ENCODE measurements around the gene SLC19A2. TPM values are rescaled to one million over a fixed set of nuclear protein-coding genes. Genes with fewer than 3 reads are reported as not detected.

The SLC19A2 gene
- total RNA-seq, 1 experiment from 2014 or later, result 12.8 TPM

- Histone ChIP-seq H3K27ac (ENCODE audit: insufficient read length, low read depth, low read length) (no peak overlapping the region), H3T11ph (ENCODE audit: low read length) (no peak overlapping the region), H3K79me2 (ENCODE audit: insufficient read depth, low read length) (no peaks in the 10 kb centered on the region), H3K4ac (ENCODE audit: low read depth, low read length) (no peak overlapping the region), H2BK20ac (ENCODE audit: low read depth, low read length, poor library complexity, severe bottlenecking) (no peak overlapping the region), H4K8ac (replicated peaks; ENCODE audit: insufficient read length, low read depth, low read length) (no peak overlapping the region), H2AFZ (ENCODE audit: low read length) (no peak overlapping the region), H2BK15ac (ENCODE audit: low read depth, low read length) (no peak overlapping the region), H3K79me1 (ENCODE audit: insufficient read depth, low read depth, low read length, poor library complexity, severe bottlenecking) (no peaks in the 10 kb centered on the region), H3K4me2 (ENCODE audit: insufficient read depth, insufficient read length, low read length) (no peak overlapping the region), H3K14ac (ENCODE audit: insufficient read depth, low read length) (no peak overlapping the region), H2BK12ac (ENCODE audit: insufficient read length, low read depth, low read length) (no peak overlapping the region), H4K20me1 (ENCODE audit: control insufficient read depth, insufficient read depth, insufficient read length) (no peaks in the 10 kb centered on the region), H3K18ac (ENCODE audit: insufficient read length, low read depth, low read length) (no peak overlapping the region), H4K91ac (ENCODE audit: insufficient read length, low read depth, low read length) (no peak overlapping the region), H3K27me3 (ENCODE audit: insufficient read depth, low read length) (no peaks in the 10 kb centered on the region), H3K23ac (ENCODE audit: insufficient read length, low read depth, low read length) (no peak overlapping the region), H2AK5ac (ENCODE audit: insufficient read length, low read length) (no peak overlapping the region), H3K56ac (ENCODE audit: insufficient read length, low read depth, low read length) (no peak overlapping the region), H2BK120ac (ENCODE audit: low read depth, low read length, poor library complexity, severe bottlenecking) (no peak overlapping the region), H2BK5ac (ENCODE audit: insufficient read length, low read length) (no peak overlapping the region), H4K5ac (ENCODE audit: insufficient read length, low read depth, low read length) (no peak overlapping the region), H3K23me2 (ENCODE audit: insufficient read length, low read depth, low read length, poor library complexity, severe bottlenecking) (no peaks in the 10 kb centered on the region), H3K9ac (ENCODE audit: extremely low read depth, insufficient read length, low read length) (no peak overlapping the region), H3K4me1 (ENCODE audit: insufficient read depth, low read length) (no peaks in the 10 kb centered on the region), H3K9me3 (ENCODE audit: control insufficient read depth, low read depth, low read length) (no peaks in the 10 kb centered on the region)
- no peak for TF ChIP-seq CTCF (conservative IDR thresholded peaks at IDR 0.05)
- WGBS (ENCODE audit: extremely low coverage, insufficient read length, low lambda C conversion rate), result no CpG with 5 or more reads among the region's 2 CpGs
- H3K4me3 Mint-ChIP-seq, result no peak overlapping the region
- peaks cover 0 to 6% of the 10 kb centered on the region in 2 experiments; a peak in 2 of 5 replicates for H3K9me3 Mint-ChIP-seq
- H3K27ac Mint-ChIP-seq, result no peak overlapping the region
- no peaks in the 10 kb centered on the region; the same call in 1 of the 2 replicates for H3K27me3 Mint-ChIP-seq (ENCODE audit: low read depth)
- H3K36me3 Mint-ChIP-seq (ENCODE audit: insufficient read depth in 1 of 3, low read depth in 3 of 3), result peaks cover 0 to 2% (median 0%) of the 10 kb centered on the region in 3 experiments; a peak in 1 of 7 replicates
- no peaks in the 10 kb centered on the region for H3K4me1 Mint-ChIP-seq
- DNase-seq, result no peak
Measured at GRCh38 chr1:169414952-169415351, 70.8 kb downstream of the SLC19A2 start.

Other genes with a start within 250 kb of the SLC19A2 start
- gene NME7, start 118.1 kb downstream of the SLC19A2 start, total RNA-seq (2021), result 13.2 and 17.0 TPM in 2 replicates
- gene BLZF1, start 117.7 kb downstream of the SLC19A2 start, total RNA-seq (2021), result 14.3 and 15.5 TPM in 2 replicates
- gene CCDC181, start 58.5 kb downstream of the SLC19A2 start, total RNA-seq (2021), result 2.9 TPM in 2 replicates
- gene F5, start 100.5 kb upstream of the SLC19A2 start, total RNA-seq (2021), result 0.04 TPM in 2 replicates
- not detected in 2 replicates for gene SELP, start 144.2 kb upstream of the SLC19A2 start, total RNA-seq (2021)
- gene SELL, start 225.7 kb upstream of the SLC19A2 start, total RNA-seq (2021), result not detected in 2 replicates
- gene SELE, start 248.1 kb upstream of the SLC19A2 start, total RNA-seq (2021), result not detected in 2 replicates

Data from H9 (cell line).